ENCODE results near the gene ZIC1. TPM values are rescaled to one million over a fixed set of nuclear protein-coding genes. Genes with fewer than 3 reads are reported as not detected.

Gene ZIC1
- total RNA-seq, 1 donor from 2014 or later = 21.7 TPM

- ATAC-seq = no peak
- DNase-seq (ENCODE audit: low spot score) = no peak
Observed at GRCh38 chr3:147419781-147420224, 10.6 kb downstream of the ZIC1 start.

GRCh38 chr3:147420353-147421183, 11.4 kb downstream of the ZIC1 start:
- DNase-seq (ENCODE audit: low spot score) (no peak), ATAC-seq (no peak)

GRCh38 chr3:147421184-147421912, 12.2 kb downstream of the ZIC1 start:
- DNase-seq (ENCODE audit: low spot score) (no peak), ATAC-seq (peak; percentile 73)

- no peak for ATAC-seq
- DNase-seq (ENCODE audit: low spot score) = no peak
Observed at GRCh38 chr3:147422196-147422595, 13.0 kb downstream of the ZIC1 start.

- ATAC-seq (peak; percentile 57), DNase-seq (ENCODE audit: low spot score) (no peak)
Observed at GRCh38 chr3:147422601-147423536, 13.7 kb downstream of the ZIC1 start.

GRCh38 chr3:147423537-147423797, 14.3 kb downstream of the ZIC1 start:
- no peak for ATAC-seq
- DNase-seq (ENCODE audit: low spot score) = no peak

GRCh38 chr3:147423798-147424580, 14.8 kb downstream of the ZIC1 start:
- no peak for ATAC-seq
- no peak for DNase-seq (ENCODE audit: low spot score)

- no peak for ATAC-seq
Observed at GRCh38 chr3:147424581-147425387, 15.6 kb downstream of the ZIC1 start.

GRCh38 chr3:147425388-147425850, 16.3 kb downstream of the ZIC1 start:
- ATAC-seq = no peak
- DNase-seq (ENCODE audit: low spot score) = no peak

More at GRCh38 chr3:147424581-147425387, 15.6 kb downstream of the ZIC1 start:
- no peak for DNase-seq (ENCODE audit: low spot score)

- DNase-seq (ENCODE audit: low spot score) (no peak), ATAC-seq (no peak)
Observed at GRCh38 chr3:147426931-147427330, 17.8 kb downstream of the ZIC1 start.

GRCh38 chr3:147427746-147428145, 18.6 kb downstream of the ZIC1 start:
- DNase-seq (ENCODE audit: low spot score) = no peak
- ATAC-seq = no peak

- no peak for ATAC-seq
Observed at GRCh38 chr3:147428326-147428725, 19.2 kb downstream of the ZIC1 start.

GRCh38 chr3:147428754-147429153, 19.6 kb downstream of the ZIC1 start:
- ATAC-seq (no peak), DNase-seq (ENCODE audit: low spot score) (no peak)

More at GRCh38 chr3:147428326-147428725, 19.2 kb downstream of the ZIC1 start:
- no peak for DNase-seq (ENCODE audit: low spot score)

- DNase-seq (ENCODE audit: low spot score) = no peak
Observed at GRCh38 chr3:147431751-147432150, 22.6 kb downstream of the ZIC1 start.

GRCh38 chr3:147447224-147447623, 38.1 kb downstream of the ZIC1 start:
- DNase-seq (ENCODE audit: low spot score) (no peak), ATAC-seq (no peak)

More at GRCh38 chr3:147431751-147432150, 22.6 kb downstream of the ZIC1 start:
- ATAC-seq = no peak

GRCh38 chr3:147449669-147450068, 40.5 kb downstream of the ZIC1 start:
- no peak for ATAC-seq
- DNase-seq (ENCODE audit: low spot score) = no peak

- DNase-seq (ENCODE audit: low spot score) = no peak
- peak; percentile 85 for ATAC-seq
Observed at GRCh38 chr3:147458995-147459704, 50.0 kb downstream of the ZIC1 start.

GRCh38 chr3:147462856-147463255, 53.7 kb downstream of the ZIC1 start:
- DNase-seq (ENCODE audit: low spot score) (no peak), ATAC-seq (no peak)

Data from left lobe of liver (tissue), 2 donors.